ENCODE measurements around the gene GBE1. TPM values are rescaled to one million over a fixed set of nuclear protein-coding genes. Genes with fewer than 3 reads are reported as not detected.

The GBE1 gene
- total RNA-seq, 2 donors from 2014 or later = 8.4 to 12.3 TPM

DNA sequence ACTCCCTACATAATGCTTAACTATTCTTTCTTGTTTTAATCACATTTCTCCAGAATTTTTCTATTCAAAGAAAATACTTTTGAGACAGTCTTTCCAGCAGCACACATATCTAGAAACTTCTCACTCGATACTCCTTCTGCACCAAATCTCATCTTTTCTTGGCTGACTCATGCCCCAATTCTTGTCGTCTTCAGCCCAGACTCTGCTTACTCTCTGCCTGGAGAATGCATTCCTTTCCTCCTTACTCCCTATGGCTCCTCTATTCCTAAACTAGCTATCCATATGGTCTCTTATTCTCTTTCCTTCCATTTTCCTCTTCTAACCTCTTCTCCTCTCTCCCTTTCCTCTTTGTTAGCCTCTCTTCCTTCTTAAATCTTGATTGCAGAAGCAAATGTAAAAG, 158.7 kb downstream of the GBE1 start:
- no peaks in the 10 kb centered on the region for H3K4me1 ChIP-seq (ENCODE audit: control insufficient read depth, insufficient read depth, low read length)
- no peaks in the 10 kb centered on the region for H3K9me3 Mint-ChIP-seq
- H3K27ac ChIP-seq (ENCODE audit: low read depth, low read length) = no peak overlapping the region
- WGBS, 2 experiments (ENCODE audit: insufficient coverage in 1 of 2, insufficient read length in 1 of 2) = 76% methylated on average over 2 of the region's 2 CpGs
- H3K36me3 Mint-ChIP-seq (ENCODE audit: low read depth) = no peaks in the 10 kb centered on the region
- no peak overlapping the region for H3K27ac Mint-ChIP-seq
- DNase-seq = no peak
- H3K9ac ChIP-seq (ENCODE audit: extremely low read depth, low read length, poor library complexity, severe bottlenecking) = no peak overlapping the region
- H3K27me3 ChIP-seq (ENCODE audit: control insufficient read depth, insufficient read depth, low read length, poor library complexity, severe bottlenecking) = no peaks in the 10 kb centered on the region
- H3K36me3 ChIP-seq (ENCODE audit: control insufficient read depth, insufficient read depth, low read length) = no peaks in the 10 kb centered on the region
- H3K4me3 Mint-ChIP-seq = no peak overlapping the region
- no peaks in the 10 kb centered on the region for H3K9me3 ChIP-seq (ENCODE audit: control insufficient read depth, low read length)
- H3K4me1 Mint-ChIP-seq = no peaks in the 10 kb centered on the region
- H3K27me3 Mint-ChIP-seq (ENCODE audit: insufficient read depth) = no peaks in the 10 kb centered on the region
- TF ChIP-seq, protein P1, sequence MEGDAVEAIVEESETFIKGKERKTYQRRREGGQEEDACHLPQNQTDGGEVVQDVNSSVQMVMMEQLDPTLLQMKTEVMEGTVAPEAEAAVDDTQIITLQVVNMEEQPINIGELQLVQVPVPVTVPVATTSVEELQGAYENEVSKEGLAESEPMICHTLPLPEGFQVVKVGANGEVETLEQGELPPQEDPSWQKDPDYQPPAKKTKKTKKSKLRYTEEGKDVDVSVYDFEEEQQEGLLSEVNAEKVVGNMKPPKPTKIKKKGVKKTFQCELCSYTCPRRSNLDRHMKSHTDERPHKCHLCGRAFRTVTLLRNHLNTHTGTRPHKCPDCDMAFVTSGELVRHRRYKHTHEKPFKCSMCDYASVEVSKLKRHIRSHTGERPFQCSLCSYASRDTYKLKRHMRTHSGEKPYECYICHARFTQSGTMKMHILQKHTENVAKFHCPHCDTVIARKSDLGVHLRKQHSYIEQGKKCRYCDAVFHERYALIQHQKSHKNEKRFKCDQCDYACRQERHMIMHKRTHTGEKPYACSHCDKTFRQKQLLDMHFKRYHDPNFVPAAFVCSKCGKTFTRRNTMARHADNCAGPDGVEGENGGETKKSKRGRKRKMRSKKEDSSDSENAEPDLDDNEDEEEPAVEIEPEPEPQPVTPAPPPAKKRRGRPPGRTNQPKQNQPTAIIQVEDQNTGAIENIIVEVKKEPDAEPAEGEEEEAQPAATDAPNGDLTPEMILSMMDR (conservative IDR thresholded peaks at IDR 0.05) = no peak
- H3K4me3 ChIP-seq (ENCODE audit: low read length) = no peak overlapping the region

DNA sequence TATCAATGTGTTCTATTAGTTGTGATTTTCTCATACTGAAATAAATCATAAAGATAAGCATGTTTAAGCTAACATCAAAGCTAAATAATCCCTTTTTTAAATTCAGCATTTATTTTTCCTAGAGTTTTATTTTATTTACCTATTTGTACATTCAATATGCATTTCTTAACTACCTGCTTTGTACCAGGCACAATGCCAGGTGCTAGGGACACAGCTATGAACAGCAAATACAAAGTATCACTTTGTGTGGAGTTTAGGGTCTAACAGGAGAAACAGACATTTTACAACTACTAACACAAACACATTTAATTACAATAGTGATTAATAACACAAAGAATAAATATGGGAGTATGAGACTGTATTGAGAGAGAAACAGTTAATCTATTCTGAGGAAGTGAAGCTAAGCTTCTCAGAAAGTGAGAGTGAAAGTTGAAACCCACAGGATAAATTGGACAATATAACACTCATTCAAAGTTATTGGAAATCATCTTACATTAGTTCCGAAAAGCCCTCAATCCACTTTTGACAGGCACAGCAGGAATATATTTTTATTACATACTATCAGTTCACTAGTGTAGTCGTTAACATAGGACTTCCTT, 159.6 kb downstream of the GBE1 start:
- Mint-ChIP-seq H3K27ac (no peak overlapping the region), H3K36me3 (ENCODE audit: low read depth) (no peaks in the 10 kb centered on the region), H3K4me1 (no peaks in the 10 kb centered on the region), H3K27me3 (ENCODE audit: insufficient read depth) (no peaks in the 10 kb centered on the region), H3K4me3 (no peak overlapping the region), H3K9me3 (no peaks in the 10 kb centered on the region)
- no peaks in the 10 kb centered on the region for H3K36me3 ChIP-seq (ENCODE audit: control insufficient read depth, insufficient read depth, low read length)
- H3K27ac ChIP-seq (ENCODE audit: low read depth, low read length) = no peak overlapping the region
- DNase-seq = no peak
- H3K4me1 ChIP-seq (ENCODE audit: control insufficient read depth, insufficient read depth, low read length) = no peaks in the 10 kb centered on the region
- no peaks in the 10 kb centered on the region for H3K9me3 ChIP-seq (ENCODE audit: control insufficient read depth, low read length)
- TF ChIP-seq, protein P1 (conservative IDR thresholded peaks at IDR 0.05) = no peak
- H3K4me3 ChIP-seq (ENCODE audit: low read length) = no peak overlapping the region
- no peaks in the 10 kb centered on the region for H3K27me3 ChIP-seq (ENCODE audit: control insufficient read depth, insufficient read depth, low read length, poor library complexity, severe bottlenecking)
- 90 to 100% methylated on average over 1 to 2 of the region's 2 CpGs for WGBS, 2 experiments (ENCODE audit: insufficient coverage in 1 of 2, insufficient read length in 1 of 2)
- no peak overlapping the region for H3K9ac ChIP-seq (ENCODE audit: extremely low read depth, low read length, poor library complexity, severe bottlenecking)

DNA sequence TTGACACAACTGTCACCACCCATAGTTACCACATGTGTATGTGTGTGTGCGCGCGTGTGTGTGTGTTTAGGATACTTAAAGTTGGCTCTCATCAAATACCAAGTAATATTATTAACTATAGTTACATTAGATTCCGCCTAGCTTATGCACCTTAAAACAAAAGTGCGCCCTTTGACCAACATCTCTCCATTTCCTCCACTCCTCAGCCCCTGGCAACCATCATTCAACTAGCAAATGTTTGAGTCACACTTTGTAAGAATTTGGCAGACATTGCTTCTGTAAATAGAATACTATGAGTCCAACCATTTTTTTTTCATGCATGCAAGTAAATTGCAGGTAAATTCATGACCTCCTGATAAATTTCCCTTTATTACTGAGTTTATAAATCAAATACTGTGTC, 169.3 kb downstream of the GBE1 start:
- H3K36me3 ChIP-seq (ENCODE audit: control insufficient read depth, insufficient read depth, low read length) = no peaks in the 10 kb centered on the region
- Mint-ChIP-seq H3K9me3 (no peaks in the 10 kb centered on the region), H3K27ac (no peak overlapping the region), H3K36me3 (ENCODE audit: low read depth) (no peaks in the 10 kb centered on the region), H3K4me3 (no peak overlapping the region), H3K27me3 (ENCODE audit: insufficient read depth) (no peaks in the 10 kb centered on the region), H3K4me1 (no peaks in the 10 kb centered on the region)
- TF ChIP-seq, protein P1 (conservative IDR thresholded peaks at IDR 0.05) = no peak
- no peaks in the 10 kb centered on the region for H3K4me1 ChIP-seq (ENCODE audit: control insufficient read depth, insufficient read depth, low read length)
- H3K9ac ChIP-seq (ENCODE audit: extremely low read depth, low read length, poor library complexity, severe bottlenecking) = no peak overlapping the region
- no peaks in the 10 kb centered on the region for H3K27me3 ChIP-seq (ENCODE audit: control insufficient read depth, insufficient read depth, low read length, poor library complexity, severe bottlenecking)
- no peaks in the 10 kb centered on the region for H3K9me3 ChIP-seq (ENCODE audit: control insufficient read depth, low read length)
- 88 to 100% methylated on average over 2 of the region's 5 CpGs for WGBS, 2 experiments (ENCODE audit: insufficient coverage in 1 of 2, insufficient read length in 1 of 2)
- no peak for DNase-seq
- no peak overlapping the region for H3K27ac ChIP-seq (ENCODE audit: low read depth, low read length)
- no peak overlapping the region for H3K4me3 ChIP-seq (ENCODE audit: low read length)

Measured in endodermal cell (in vitro differentiated cells).